Panc1 (cell line): ENCODE results near the gene STXBP5. TPM values are rescaled to one million over a fixed set of nuclear protein-coding genes. Genes with fewer than 3 reads are reported as not detected.
A peak's percentile ranks its signal among the peaks of the same experiment; 100 is the strongest.

Experiments
- ATAC-seq: fragments of 200-7000 bp; cut with Tn5 transposase; 2 replicates; pipeline ENCODE4 v1.9.1; 2020; ENCODE audit warnings: mild to moderate bottlenecking, moderate library complexity
- BruUV-seq: library from RNA; stranded (reverse); fragments of 400-500 nt; replicated peaks from 2 replicates; lab custom pipeline; 2021; lab: Mats Ljungman, UMichigan
- CTCF ChIA-PET: fragments of 300-600 bp; sonication (Branson Sonifier 250); formaldehyde crosslinking; loops from one replicate; lab custom pipeline; 2022; ENCODE audit warnings: antibody characterized with exemption; lab: Charles Lee
- POLR2A ChIA-PET: fragments of 300-600 bp; sonication (Branson Sonifier 250); formaldehyde crosslinking; loops from one replicate; lab custom pipeline; 2022; ENCODE audit warnings: antibody characterized with exemption; lab: Charles Lee
- DNase-seq: peaks from one replicate; pipeline ENCODE4 v3.0.0-alpha.2; 2010; ENCODE audit warnings: low read depth, low spot score
- H3K27ac ChIP-seq: 2 replicates; pipeline ENCODE4 v1.5.1; 2011; ENCODE audit warnings: mild to moderate bottlenecking, low read length, inconsistent platforms
- H3K27me3 ChIP-seq: fragments of 200-500 bp; sonication (Bioruptor generic); 2 replicates; pipeline ENCODE4 v1.6.0; 2014; ENCODE audit warnings: low read length, inconsistent platforms; ENCODE audit not compliant: control insufficient read depth, insufficient read depth
- H3K36me3 ChIP-seq: fragments of 200-500 bp; sonication (Bioruptor generic); 2 replicates; pipeline ENCODE4 v1.5.1; 2014; ENCODE audit warnings: inconsistent platforms, mild to moderate bottlenecking, low read length, moderate library complexity; ENCODE audit not compliant: control insufficient read depth, insufficient read depth
- H3K4me1 ChIP-seq: 2 replicates; pipeline ENCODE4 v1.5.1; 2011; ENCODE audit warnings: inconsistent platforms, mild to moderate bottlenecking, low read length, moderate library complexity; ENCODE audit not compliant: control insufficient read depth, insufficient read depth
- H3K4me3 ChIP-seq, 2 experiments: 2 replicates each; pipeline ENCODE4 v1.5.1; 2011 to 2012; ENCODE audit warnings: low read depth in 2 of 2, low read length in 2 of 2, mild to moderate bottlenecking in 2 of 2, inconsistent platforms in 1 of 2, moderate library complexity in 1 of 2
- H3K9me3 ChIP-seq: fragments of 200-500 bp; sonication (Bioruptor generic); 2 replicates; pipeline ENCODE4 v1.5.1; 2014; ENCODE audit warnings: low read depth, mild to moderate bottlenecking, inconsistent platforms, low read length, moderate library complexity; ENCODE audit not compliant: control insufficient read depth, insufficient read depth
- CTCF ChIP-seq: fragments of 450-650 bp; IDR thresholded peaks from 2 replicates; pipeline ENCODE4 v1.5.1; 2017; ENCODE audit warnings: mild to moderate bottlenecking
- POLR2AphosphoS5 ChIP-seq: IDR thresholded peaks from 2 replicates; pipeline ENCODE4 v1.6.1; 2012; ENCODE audit warnings: mild to moderate bottlenecking, low read depth, low read length, moderate library complexity
- REST ChIP-seq, 2 experiments: IDR thresholded peaks; 2 replicates each; pipeline ENCODE4 v1.6.1; 2011 to 2012; ENCODE audit warnings: low read depth in 2 of 2, control low read depth in 1 of 2, low read length in 1 of 2, mild to moderate bottlenecking in 1 of 2, moderate library complexity in 1 of 2; ENCODE audit not compliant: insufficient read depth in 1 of 2
- SIN3A ChIP-seq: IDR thresholded peaks from 2 replicates; pipeline ENCODE4 v1.6.1; 2012; ENCODE audit warnings: low read depth, mild to moderate bottlenecking, low read length, moderate library complexity, borderline replicate concordance; ENCODE audit not compliant: insufficient read depth
- TCF7L2 ChIP-seq: IDR thresholded peaks from 2 replicates; pipeline ENCODE4 v1.6.1; 2011; ENCODE audit warnings: mild to moderate bottlenecking, low read depth, low read length, inconsistent platforms
- in situ Hi-C: cut with HindIII; loops from 2 replicates; pipeline ENCODE4 v1.10.0; 2016; ENCODE audit warnings: low sequenced_read_pairs, low pct_unique_long_range_greater_than_20kb
- intact Hi-C: fragments of 100-400 bp; cut with micrococcal nuclease; formaldehyde crosslinking; loops from one replicate; pipeline ENCODE4 v1.10.0; 2022; ENCODE audit not compliant: unreplicated experiment
- total RNA-seq: library from RNA; stranded (reverse); gene quantifications from one replicate; pipeline ENCODE4 v1.2.1, GENCODE V29; 2021; ENCODE audit not compliant: unreplicated experiment

Gene STXBP5
- total RNA-seq, 1 experiment from 2014 or later: 77.8 TPM

- intact Hi-C loops: no loop called here
- ChIA-PET POLR2A (no interaction called here), CTCF (no interaction called here)
- DNase-seq (no peak), ATAC-seq (no peak)
- Histone ChIP-seq H3K27ac (0 out of 2 replicates have a peak overlapping the region, but pooled peaks have one; percentile 17), H3K4me1 (peaks cover 7% of the 10 kb centered on the region; the same call in 1 of the 2 replicates), H3K4me3 (no peak overlapping the region), H3K27me3 (no peaks in the 10 kb centered on the region), H3K9me3 (no peaks in the 10 kb centered on the region), H3K36me3 (no peaks in the 10 kb centered on the region)
- BruUV-seq: no TSS peak
- TF ChIP-seq CTCF (no peak), SIN3A (no peak), TCF7L2 (no peak), REST (IDR thresholded peaks at IDR 0.05; ENCODE audit: insufficient read depth in 1 of 2, low read depth in 2 of 2, low read length in 1 of 2) (no peak), POLR2AphosphoS5 (no peak)
- in situ Hi-C loops: no loop called here
Measured at GRCh38 chr6:147195987-147196386, 8.2 kb upstream of the STXBP5 start.

GRCh38 chr6:147200711-147201110, 3.5 kb upstream of the STXBP5 start:
- POLR2A ChIA-PET: no interaction called here
- no peak for ATAC-seq

More at GRCh38 chr6:147200711-147201110, 3.5 kb upstream of the STXBP5 start:
- in situ Hi-C loops (no loop called here), intact Hi-C loops (no loop called here)
- H3K4me3 ChIP-seq: no peak overlapping the region
- H3K36me3 ChIP-seq: no peaks in the 10 kb centered on the region
- H3K27ac ChIP-seq: peak overlapping the region; percentile 75; the same call in 1 of the 2 replicates
- DNase-seq: no peak
- H3K9me3 ChIP-seq: no peaks in the 10 kb centered on the region
- no TSS peak for BruUV-seq
- no peak for TF ChIP-seq SIN3A
- no peak for TF ChIP-seq REST (IDR thresholded peaks at IDR 0.05; ENCODE audit: insufficient read depth in 1 of 2, low read depth in 2 of 2, low read length in 1 of 2)
- TF ChIP-seq TCF7L2: no peak
- TF ChIP-seq POLR2AphosphoS5: no peak
- no peak for TF ChIP-seq CTCF
- CTCF ChIA-PET: no interaction called here
- no peaks in the 10 kb centered on the region for H3K27me3 ChIP-seq
- peaks cover 4% of the 10 kb centered on the region for H3K4me1 ChIP-seq
